ENCODE data around the gene CD244. TPM values are rescaled to one million over a fixed set of nuclear protein-coding genes. Genes with fewer than 3 reads are reported as not detected.

CD244 gene
- total RNA-seq, result not detected in 2 replicates
- long read RNA-seq, result 0 reads

- Mint-ChIP-seq H3K4me3 (ENCODE audit: unreplicated experiment) (no peak within 1 kb of the TSS), H3K36me3 (ENCODE audit: unreplicated experiment) (no peaks in the 10 kb centered on the region), H3K9me3 (ENCODE audit: unreplicated experiment) (no peaks in the 10 kb centered on the region), H3K27ac (ENCODE audit: unreplicated experiment) (no peak within 1 kb of the TSS), H3K27me3 (ENCODE audit: unreplicated experiment) (no peaks in the 10 kb centered on the region), H3K4me1 (ENCODE audit: unreplicated experiment) (no peaks in the 10 kb centered on the region)
- DNase-seq (ENCODE audit: extremely low spot score, unreplicated experiment), result peak; percentile 67
- no peak for TF ChIP-seq CTCF (IDR thresholded peaks at IDR 0.05)
Observed at GRCh38 chr1:160862203-160863060, at the start of gene CD244. Gene CD244 (minus strand): TSS chr1:160862887. CDS start chr1:160862677, 210 bp downstream.

- H3K27me3 Mint-ChIP-seq (ENCODE audit: unreplicated experiment), result peaks cover 2% of the 10 kb centered on the region
- no peaks in the 10 kb centered on the region for H3K9me3 Mint-ChIP-seq (ENCODE audit: unreplicated experiment)
- DNase-seq (ENCODE audit: extremely low spot score, unreplicated experiment), result no peak
- no peak overlapping the region for H3K4me3 Mint-ChIP-seq (ENCODE audit: unreplicated experiment)
- no peak overlapping the region for H3K27ac Mint-ChIP-seq (ENCODE audit: unreplicated experiment)
- no peak for TF ChIP-seq CTCF (IDR thresholded peaks at IDR 0.05)
- no peaks in the 10 kb centered on the region for H3K36me3 Mint-ChIP-seq (ENCODE audit: unreplicated experiment)
- H3K4me1 Mint-ChIP-seq (ENCODE audit: unreplicated experiment), result no peaks in the 10 kb centered on the region
Observed at GRCh38 chr1:160911925-160912324, 49.2 kb upstream of the CD244 start.

GRCh38 chr1:160911441-160911840 lies 48.8 kb upstream of the CD244 start:
- H3K4me1 Mint-ChIP-seq (ENCODE audit: unreplicated experiment), result no peaks in the 10 kb centered on the region
- no peak for DNase-seq (ENCODE audit: extremely low spot score, unreplicated experiment)
- H3K9me3 Mint-ChIP-seq (ENCODE audit: unreplicated experiment), result no peaks in the 10 kb centered on the region
- H3K27me3 Mint-ChIP-seq (ENCODE audit: unreplicated experiment), result no peaks in the 10 kb centered on the region
- H3K4me3 Mint-ChIP-seq (ENCODE audit: unreplicated experiment), result no peak overlapping the region
- no peaks in the 10 kb centered on the region for H3K36me3 Mint-ChIP-seq (ENCODE audit: unreplicated experiment)
- no peak overlapping the region for H3K27ac Mint-ChIP-seq (ENCODE audit: unreplicated experiment)
- TF ChIP-seq CTCF (IDR thresholded peaks at IDR 0.05), result no peak

GRCh38 chr1:160910170-160910750 lies 47.6 kb upstream of the CD244 start:
- H3K4me1 Mint-ChIP-seq (ENCODE audit: unreplicated experiment), result no peaks in the 10 kb centered on the region
- no peaks in the 10 kb centered on the region for H3K36me3 Mint-ChIP-seq (ENCODE audit: unreplicated experiment)
- TF ChIP-seq CTCF (IDR thresholded peaks at IDR 0.05), result no peak
- no peaks in the 10 kb centered on the region for H3K9me3 Mint-ChIP-seq (ENCODE audit: unreplicated experiment)
- H3K4me3 Mint-ChIP-seq (ENCODE audit: unreplicated experiment), result no peak overlapping the region
- DNase-seq (ENCODE audit: extremely low spot score, unreplicated experiment), result no peak
- no peak overlapping the region for H3K27ac Mint-ChIP-seq (ENCODE audit: unreplicated experiment)
- H3K27me3 Mint-ChIP-seq (ENCODE audit: unreplicated experiment), result no peaks in the 10 kb centered on the region

- Mint-ChIP-seq H3K4me1 (ENCODE audit: unreplicated experiment) (no peaks in the 10 kb centered on the region), H3K27me3 (ENCODE audit: unreplicated experiment) (no peaks in the 10 kb centered on the region), H3K9me3 (ENCODE audit: unreplicated experiment) (no peaks in the 10 kb centered on the region), H3K4me3 (ENCODE audit: unreplicated experiment) (no peak overlapping the region), H3K36me3 (ENCODE audit: unreplicated experiment) (no peaks in the 10 kb centered on the region), H3K27ac (ENCODE audit: unreplicated experiment) (no peak overlapping the region)
- DNase-seq (ENCODE audit: extremely low spot score, unreplicated experiment), result no peak
- no peak for TF ChIP-seq CTCF (IDR thresholded peaks at IDR 0.05)
Observed at GRCh38 chr1:160907976-160908375, 45.3 kb upstream of the CD244 start.

Data from osteocyte (in vitro differentiated cells).